HFFc6 (cell line): ENCODE data around the gene SLC38A4. TPM values are rescaled to one million over a fixed set of nuclear protein-coding genes. Genes with fewer than 3 reads are reported as not detected.
"Not testable (repeated sequence)": the region's sequence is repeated elsewhere in the genome, so short reads cannot be mapped to it uniquely, and the experiment has no call there.

Source experiments
- DNase-seq: peaks from one replicate; pipeline ENCODE4 v3.0.0-alpha.2; 2018
- H3K27ac Mint-ChIP-seq: 2 replicates; pipeline ENCODE4 v1.8.0; 2020; ENCODE audit warnings: mild to moderate bottlenecking, mixed read lengths
- H3K27me3 Mint-ChIP-seq: 2 replicates; pipeline ENCODE4 v1.8.0; 2021; ENCODE audit warnings: mild to moderate bottlenecking, moderate library complexity, mixed read lengths; ENCODE audit not compliant: insufficient read depth
- H3K36me3 Mint-ChIP-seq: 2 replicates; pipeline ENCODE4 v1.8.0; 2021; ENCODE audit warnings: low read depth, mixed read lengths
- H3K4me1 Mint-ChIP-seq: 2 replicates; pipeline ENCODE4 v1.8.0; 2020; ENCODE audit warnings: low read depth, mixed read lengths
- H3K4me3 Mint-ChIP-seq: 2 replicates; pipeline ENCODE4 v1.8.0; 2020; ENCODE audit warnings: mild to moderate bottlenecking, moderate library complexity, mixed read lengths
- H3K9me3 Mint-ChIP-seq: 2 replicates; pipeline ENCODE4 v1.8.0; 2020; ENCODE audit warnings: mild to moderate bottlenecking, mixed read lengths
- total RNA-seq, 6 experiments: library from RNA; stranded (reverse); fragmentation: NEBNext Ultra II Directional; extraction: Animal tissue kit (Norgen Biotek cat#: 25700); gene quantifications; 2 replicates in 1 of 6; 3 replicates in 5 of 6; pipeline ENCODE4 v1.2.3, GENCODE V29; 2021
- TF ChIP-seq, protein P1 (sequence below): fragments of 200-600 bp; sonication (generic); IDR thresholded peaks from 2 replicates; pipeline ENCODE4 v1.5.0; 2021; ENCODE audit warnings: antibody characterized with exemption, mild to moderate bottlenecking

Gene SLC38A4
- total RNA-seq, 6 experiments from 2014 or later = 8.5 to 14.2 (median 10.7) TPM

DNA sequence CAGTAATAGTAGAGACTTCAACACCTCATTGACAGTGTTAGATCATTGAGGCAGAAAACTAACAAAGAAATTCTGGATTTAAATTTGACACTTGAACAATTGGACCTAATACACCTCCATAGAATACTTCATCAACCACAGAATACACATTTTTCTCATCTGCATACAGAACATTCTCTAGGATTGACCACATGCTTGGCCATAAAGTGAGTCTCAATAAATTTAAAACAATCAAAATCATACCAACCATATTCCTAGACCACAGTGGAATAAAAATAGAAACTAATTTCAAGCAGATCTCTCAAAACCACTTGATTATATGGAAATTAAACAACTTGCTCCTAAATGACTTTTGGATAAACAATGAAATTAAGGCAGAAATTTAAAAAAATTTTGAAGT, 82.3 kb downstream of the SLC38A4 start:
- H3K27ac Mint-ChIP-seq = no peak overlapping the region
- H3K9me3 Mint-ChIP-seq = peaks cover 6% of the 10 kb centered on the region; the same call in 1 of the 2 replicates
- H3K27me3 Mint-ChIP-seq = no peaks in the 10 kb centered on the region
- TF ChIP-seq, protein P1, sequence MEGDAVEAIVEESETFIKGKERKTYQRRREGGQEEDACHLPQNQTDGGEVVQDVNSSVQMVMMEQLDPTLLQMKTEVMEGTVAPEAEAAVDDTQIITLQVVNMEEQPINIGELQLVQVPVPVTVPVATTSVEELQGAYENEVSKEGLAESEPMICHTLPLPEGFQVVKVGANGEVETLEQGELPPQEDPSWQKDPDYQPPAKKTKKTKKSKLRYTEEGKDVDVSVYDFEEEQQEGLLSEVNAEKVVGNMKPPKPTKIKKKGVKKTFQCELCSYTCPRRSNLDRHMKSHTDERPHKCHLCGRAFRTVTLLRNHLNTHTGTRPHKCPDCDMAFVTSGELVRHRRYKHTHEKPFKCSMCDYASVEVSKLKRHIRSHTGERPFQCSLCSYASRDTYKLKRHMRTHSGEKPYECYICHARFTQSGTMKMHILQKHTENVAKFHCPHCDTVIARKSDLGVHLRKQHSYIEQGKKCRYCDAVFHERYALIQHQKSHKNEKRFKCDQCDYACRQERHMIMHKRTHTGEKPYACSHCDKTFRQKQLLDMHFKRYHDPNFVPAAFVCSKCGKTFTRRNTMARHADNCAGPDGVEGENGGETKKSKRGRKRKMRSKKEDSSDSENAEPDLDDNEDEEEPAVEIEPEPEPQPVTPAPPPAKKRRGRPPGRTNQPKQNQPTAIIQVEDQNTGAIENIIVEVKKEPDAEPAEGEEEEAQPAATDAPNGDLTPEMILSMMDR = no peak
- no peaks in the 10 kb centered on the region for H3K36me3 Mint-ChIP-seq
- 0 out of 2 replicates have a peak, but pooled peaks cover 7% of the 10 kb centered on the region for H3K4me1 Mint-ChIP-seq
- no peak overlapping the region for H3K4me3 Mint-ChIP-seq
- DNase-seq = no peak

DNA sequence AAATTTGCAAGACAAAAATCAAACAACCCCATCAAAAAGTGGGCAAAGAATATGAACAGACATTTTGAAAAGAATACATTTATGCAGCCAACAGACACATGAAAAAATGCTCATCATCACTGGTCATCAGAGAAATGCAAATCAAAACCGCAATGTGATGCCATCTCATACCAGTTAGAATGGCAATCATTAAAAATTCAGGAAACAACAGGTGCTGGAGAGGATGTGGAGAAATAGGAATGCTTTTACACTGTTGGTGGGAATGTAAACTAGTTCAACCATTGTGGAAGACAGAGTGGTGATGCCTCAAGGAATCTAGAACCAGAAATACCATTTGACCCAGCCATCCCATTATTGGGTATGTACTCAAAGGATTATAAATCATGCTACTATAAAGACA, 83.5 kb downstream of the SLC38A4 start:
- H3K27ac Mint-ChIP-seq, H3K4me3 Mint-ChIP-seq, H3K36me3 Mint-ChIP-seq, H3K9me3 Mint-ChIP-seq, DNase-seq, H3K27me3 Mint-ChIP-seq, H3K4me1 Mint-ChIP-seq: not testable (repeated sequence)

DNA sequence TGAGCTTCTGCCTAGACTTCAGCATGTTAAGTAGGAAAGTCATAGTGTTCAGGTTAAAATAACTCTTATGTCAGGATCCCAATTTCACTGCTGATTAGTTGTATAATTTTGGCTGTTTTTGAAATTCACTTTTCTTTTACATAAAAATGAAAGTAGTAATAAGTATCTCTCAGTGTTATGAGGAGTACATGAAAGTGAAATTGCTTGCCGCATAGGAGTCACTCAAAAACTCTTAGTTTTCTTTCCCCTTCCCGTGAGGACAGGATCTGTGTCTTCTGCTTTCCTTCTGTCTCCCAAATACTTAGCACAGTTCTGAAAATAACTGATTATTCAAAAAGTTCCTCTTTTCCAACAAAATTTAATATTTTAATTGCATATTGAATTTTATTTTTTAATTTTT, 100.5 kb downstream of the SLC38A4 start:
- TF ChIP-seq, protein P1 = no peak
- no peaks in the 10 kb centered on the region for H3K4me1 Mint-ChIP-seq
- H3K9me3 Mint-ChIP-seq = no peaks in the 10 kb centered on the region
- no peaks in the 10 kb centered on the region for H3K36me3 Mint-ChIP-seq
- no peak for DNase-seq
- H3K27ac Mint-ChIP-seq = no peak overlapping the region
- H3K27me3 Mint-ChIP-seq = no peaks in the 10 kb centered on the region
- no peak overlapping the region for H3K4me3 Mint-ChIP-seq

DNA sequence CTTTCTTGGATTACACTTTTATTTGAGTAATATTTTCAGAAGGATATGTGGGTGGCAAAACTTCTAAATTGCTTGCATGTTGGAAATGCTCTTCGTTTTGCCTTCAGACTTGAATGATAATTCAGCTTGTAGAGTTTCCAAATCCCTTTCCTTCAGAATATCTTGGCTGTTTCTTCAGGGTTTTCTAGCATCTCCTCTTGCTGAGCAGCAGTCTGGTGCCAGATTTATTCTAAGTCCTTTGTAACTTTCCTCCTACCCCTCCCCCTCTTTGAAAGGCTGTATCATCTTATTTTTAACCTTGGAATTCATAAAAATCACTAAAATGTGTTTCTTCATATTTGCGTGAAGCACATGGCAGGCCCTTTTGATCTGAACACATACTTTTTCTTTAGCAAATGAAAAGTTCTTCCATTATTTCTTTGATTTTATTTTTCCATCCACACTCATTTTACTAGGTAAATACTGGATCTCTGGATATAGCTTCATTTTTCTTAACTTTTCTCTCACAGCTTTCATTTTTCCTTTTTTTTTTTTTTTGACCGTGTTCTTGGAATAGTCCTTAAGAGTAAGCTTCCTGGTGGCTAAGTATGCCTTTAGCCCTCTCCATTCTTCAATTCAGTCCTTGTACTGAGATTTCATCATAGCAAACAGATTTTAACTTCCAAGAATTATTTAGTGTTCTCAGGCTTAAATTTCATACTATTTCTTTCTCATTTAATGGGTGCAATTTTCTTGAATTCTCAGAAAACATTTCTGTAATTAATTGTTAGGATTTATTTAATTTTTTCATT, 102.0 kb downstream of the SLC38A4 start:
- DNase-seq = no peak
- Mint-ChIP-seq H3K9me3 (no peaks in the 10 kb centered on the region), H3K27ac (no peak overlapping the region), H3K4me1 (no peaks in the 10 kb centered on the region), H3K27me3 (no peaks in the 10 kb centered on the region), H3K36me3 (no peaks in the 10 kb centered on the region), H3K4me3 (no peak overlapping the region)
- TF ChIP-seq, protein P1 = no peak

DNA sequence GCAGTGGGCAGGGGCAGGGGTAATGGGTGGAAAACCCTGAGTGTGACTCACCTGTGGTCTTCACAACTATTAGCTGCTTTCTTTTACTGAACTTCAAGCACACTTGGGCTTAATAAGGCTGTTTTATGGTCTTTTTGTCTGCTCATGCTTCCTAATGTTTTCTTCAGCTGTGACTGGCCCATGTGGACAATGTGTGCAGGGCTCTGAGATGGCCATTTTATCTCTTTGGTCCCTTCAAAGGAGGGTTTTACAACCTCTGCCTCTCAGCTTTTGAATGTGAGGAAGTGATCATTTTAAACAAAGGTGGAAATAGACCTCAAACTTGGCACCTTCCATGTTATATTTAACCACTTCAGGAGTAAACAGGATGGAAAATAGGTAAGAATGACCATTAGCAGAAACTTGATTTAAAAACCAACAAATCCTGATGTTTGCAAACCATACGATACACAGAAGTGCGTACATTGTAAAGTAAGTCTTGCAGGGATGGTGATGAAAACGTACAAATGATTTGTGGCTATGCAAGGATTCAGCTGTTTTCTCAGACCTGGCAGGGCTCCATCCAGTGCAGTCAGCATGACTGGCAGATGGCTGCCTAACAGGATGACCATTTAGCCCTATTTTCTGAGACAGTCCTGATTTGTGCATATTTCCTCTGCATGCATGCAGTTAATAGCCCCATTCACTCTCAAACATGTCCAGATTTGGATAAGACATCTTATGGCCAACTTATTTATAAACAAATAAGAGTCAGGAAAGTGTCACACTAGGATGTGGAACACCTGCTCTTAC, 103.2 kb downstream of the SLC38A4 start:
- no peaks in the 10 kb centered on the region for H3K27me3 Mint-ChIP-seq
- TF ChIP-seq, protein P1 = no peak
- H3K4me1 Mint-ChIP-seq = no peaks in the 10 kb centered on the region
- no peak for DNase-seq
- no peak overlapping the region for H3K4me3 Mint-ChIP-seq
- H3K27ac Mint-ChIP-seq = no peak overlapping the region
- no peaks in the 10 kb centered on the region for H3K36me3 Mint-ChIP-seq
- no peaks in the 10 kb centered on the region for H3K9me3 Mint-ChIP-seq

DNA sequence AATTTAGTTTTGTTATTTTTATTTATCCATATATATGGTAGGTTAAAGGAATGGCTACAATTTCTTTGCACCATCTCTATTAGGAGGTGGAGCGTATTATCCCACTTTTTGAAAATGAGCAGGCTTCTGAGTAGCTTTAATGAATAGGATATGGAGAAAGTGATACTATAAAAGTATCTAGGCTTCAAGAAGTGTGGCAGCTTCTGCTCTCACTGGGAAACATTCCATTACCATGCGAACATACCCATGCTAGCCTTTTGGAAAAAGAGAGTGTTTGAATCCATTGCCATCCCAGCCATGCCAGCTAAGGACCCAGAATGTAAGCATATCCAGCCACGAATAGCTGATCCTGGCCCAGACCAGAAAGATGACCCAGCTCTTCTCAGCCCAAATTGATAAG, 107.3 kb downstream of the SLC38A4 start:
- Mint-ChIP-seq H3K27me3 (no peaks in the 10 kb centered on the region; the same call in 1 of the 2 replicates), H3K9me3 (no peaks in the 10 kb centered on the region), H3K27ac (no peak overlapping the region), H3K4me3 (no peak overlapping the region), H3K4me1 (no peaks in the 10 kb centered on the region), H3K36me3 (no peaks in the 10 kb centered on the region)
- TF ChIP-seq, protein P1 = no peak
- no peak for DNase-seq
